HEK293T (cell line): ENCODE data around the gene SELENOM.

Experiments
- ARNT ChIP-seq: fragments of 450-650 bp; IDR thresholded peaks from 2 replicates; pipeline ENCODE4 v1.6.1; 2017; ENCODE audit warnings: mild to moderate bottlenecking
- BHLHE40 ChIP-seq: fragments of 450-650 bp; IDR thresholded peaks from 2 replicates; pipeline ENCODE4 v1.6.1; 2016; ENCODE audit warnings: mild to moderate bottlenecking, moderate library complexity, borderline replicate concordance
- CTBP1 ChIP-seq: fragments of 450-650 bp; IDR thresholded peaks from 2 replicates; pipeline ENCODE4 v1.6.1; 2016; ENCODE audit warnings: borderline replicate concordance
- ELF4 ChIP-seq: fragments of 450-650 bp; IDR thresholded peaks from 2 replicates; pipeline ENCODE4 v1.6.1; 2017; ENCODE audit warnings: antibody characterized with exemption
- FOXA1 ChIP-seq: fragments of 450-650 bp; IDR thresholded peaks from 2 replicates; pipeline ENCODE4 v1.6.1; 2016; ENCODE audit warnings: mild to moderate bottlenecking
- FOXM1 ChIP-seq: fragments of 450-650 bp; IDR thresholded peaks from 2 replicates; pipeline ENCODE4 v1.6.1; 2017; ENCODE audit warnings: mild to moderate bottlenecking, borderline replicate concordance
- HDGF ChIP-seq: fragments of 450-650 bp; IDR thresholded peaks from 2 replicates; pipeline ENCODE4 v1.6.1; 2017; ENCODE audit warnings: antibody characterized with exemption, borderline replicate concordance
- L3MBTL2 ChIP-seq: fragments of 450-650 bp; conservative IDR thresholded peaks from 2 replicates; pipeline ENCODE4 v1.6.1; 2016; ENCODE audit warnings: mild to moderate bottlenecking
- NFRKB ChIP-seq: fragments of 450-650 bp; IDR thresholded peaks from 2 replicates; pipeline ENCODE4 v1.6.1; 2016; ENCODE audit warnings: mild to moderate bottlenecking, moderate library complexity
- PKNOX1 ChIP-seq: fragments of 450-650 bp; IDR thresholded peaks from 2 replicates; pipeline ENCODE4 v1.6.1; 2016
- SP1 ChIP-seq: fragments of 450-650 bp; IDR thresholded peaks from 2 replicates; pipeline ENCODE4 v1.6.1; 2017
- SUZ12 ChIP-seq: fragments of 450-650 bp; IDR thresholded peaks from 2 replicates; pipeline ENCODE4 v1.6.1; 2016; ENCODE audit warnings: mild to moderate bottlenecking
- ZNF384 ChIP-seq: fragments of 450-650 bp; IDR thresholded peaks from 2 replicates; pipeline ENCODE4 v1.6.1; 2016

GRCh38 chr22:31128156-31128555 lies 20.8 kb upstream of the SELENOM start:
- TF ChIP-seq CTBP1 (no peak), PKNOX1 (no peak), FOXA1 (no peak), FOXM1 (no peak), SUZ12 (no peak), L3MBTL2 (no peak), SP1 (no peak), ARNT (no peak), HDGF (no peak), BHLHE40 (no peak), ZNF384 (no peak), ELF4 (no peak), NFRKB (no peak)
